Measurements from ENCODE around the gene SLC26A3. TPM values are rescaled to one million over a fixed set of nuclear protein-coding genes. Genes with fewer than 3 reads are reported as not detected.

The SLC26A3 gene
- total RNA-seq, 3 donors from 2014 or later, result 0.19 to 0.48 (median 0.37) TPM

DNA sequence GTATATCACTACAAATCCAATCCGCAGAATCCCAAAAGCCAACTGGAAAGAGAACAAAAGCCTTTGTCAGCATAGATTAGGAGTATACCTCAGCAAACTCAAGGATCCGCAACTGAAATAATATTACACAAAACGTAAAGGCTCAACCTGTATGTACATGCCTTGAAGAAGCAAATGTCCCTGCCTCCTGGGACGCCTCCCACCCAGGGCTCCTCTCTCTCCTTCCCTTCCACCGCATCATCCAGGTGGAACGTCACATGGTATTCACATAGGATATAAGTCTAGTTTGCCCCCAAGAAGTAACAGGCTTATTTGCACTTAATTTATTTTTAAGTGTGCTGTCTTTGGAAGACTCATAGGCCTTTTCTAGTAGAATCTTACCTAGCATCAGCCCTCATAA lies 13.4 kb downstream of the SLC26A3 start:
- Mint-ChIP-seq H3K9me3 (no peaks in the 10 kb centered on the region), H3K4me3 (no peak overlapping the region), H3K36me3 (ENCODE audit: insufficient read depth) (no peaks in the 10 kb centered on the region), H3K27me3 (ENCODE audit: low read depth) (peaks cover 2% of the 10 kb centered on the region), H3K4me1 (ENCODE audit: low read depth) (peaks cover 18% of the 10 kb centered on the region)
- no peak for DNase-seq
- no peak for ATAC-seq

DNA sequence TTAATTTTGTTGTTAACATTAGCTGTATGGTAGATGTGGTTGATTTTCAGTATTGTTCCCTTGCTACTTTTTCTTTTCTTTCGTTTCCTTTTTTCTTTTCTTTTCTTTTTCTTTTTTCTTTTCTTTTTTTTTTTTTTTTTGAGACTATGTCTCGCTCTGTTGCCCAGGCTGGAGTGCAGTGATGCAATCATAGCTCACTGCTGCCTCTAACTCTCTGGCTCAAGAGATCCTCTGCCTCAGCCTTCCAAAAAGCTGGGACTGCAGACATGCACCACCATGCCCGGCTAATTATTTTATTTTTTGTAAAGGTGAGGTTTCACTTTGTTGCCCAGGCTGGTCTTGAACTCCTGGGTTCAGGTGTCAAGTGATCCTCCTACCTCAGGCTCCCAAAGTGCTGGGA lies 14.4 kb downstream of the SLC26A3 start:
- no peak for ATAC-seq
- no peak for DNase-seq
- Mint-ChIP-seq H3K4me3 (no peak overlapping the region), H3K4me1 (ENCODE audit: low read depth) (peaks cover 19% of the 10 kb centered on the region), H3K36me3 (ENCODE audit: insufficient read depth) (no peaks in the 10 kb centered on the region), H3K9me3 (no peaks in the 10 kb centered on the region), H3K27me3 (ENCODE audit: low read depth) (peaks cover 2% of the 10 kb centered on the region)

- Mint-ChIP-seq H3K9me3 (no peaks in the 10 kb centered on the region), H3K4me3 (no peak overlapping the region), H3K4me1 (ENCODE audit: low read depth) (peaks cover 19% of the 10 kb centered on the region), H3K36me3 (ENCODE audit: insufficient read depth) (no peaks in the 10 kb centered on the region), H3K27me3 (ENCODE audit: low read depth) (peaks cover 2% of the 10 kb centered on the region)
- ATAC-seq, result no peak
- no peak for DNase-seq
These were observed 14.8 kb downstream of the SLC26A3 start for GRCh38 chr7:107788216-107788615.

DNA sequence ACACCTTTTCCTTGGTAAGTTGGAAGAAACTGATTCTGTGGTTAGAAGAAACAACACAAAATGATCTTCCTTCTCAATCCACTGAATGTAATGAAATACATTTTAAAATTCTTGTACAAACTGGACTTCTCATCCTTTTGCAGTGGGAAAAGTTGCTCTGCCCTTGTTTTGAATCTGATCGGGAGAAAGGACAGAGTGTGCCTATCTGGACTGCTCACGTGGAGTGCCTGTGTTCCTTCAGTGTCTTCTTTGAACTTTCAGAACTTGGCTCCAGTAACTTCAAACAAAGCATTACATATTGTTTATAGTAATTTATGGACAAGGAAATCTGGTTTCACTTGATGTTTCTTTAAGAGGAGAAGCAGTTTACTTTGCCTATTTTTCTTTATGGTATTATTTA lies 17.1 kb downstream of the SLC26A3 start:
- Mint-ChIP-seq H3K36me3 (ENCODE audit: insufficient read depth) (no peaks in the 10 kb centered on the region), H3K4me1 (ENCODE audit: low read depth) (peaks cover 19% of the 10 kb centered on the region), H3K9me3 (no peaks in the 10 kb centered on the region), H3K4me3 (no peak overlapping the region), H3K27me3 (ENCODE audit: low read depth) (peaks cover 2% of the 10 kb centered on the region)
- DNase-seq (no peak), ATAC-seq (no peak)

- ATAC-seq, result no peak
- H3K4me3 Mint-ChIP-seq, result no peak overlapping the region
- peaks cover 19% of the 10 kb centered on the region for H3K4me1 Mint-ChIP-seq (ENCODE audit: low read depth)
These were observed 17.9 kb downstream of the SLC26A3 start for GRCh38 chr7:107785170-107785569.

GRCh38 chr7:107783648-107784047 lies 19.4 kb downstream of the SLC26A3 start:
- Mint-ChIP-seq H3K36me3 (ENCODE audit: insufficient read depth) (no peaks in the 10 kb centered on the region), H3K9me3 (no peaks in the 10 kb centered on the region), H3K4me3 (no peak overlapping the region), H3K27me3 (ENCODE audit: low read depth) (no peaks in the 10 kb centered on the region), H3K4me1 (ENCODE audit: low read depth) (peaks cover 19% of the 10 kb centered on the region)
- ATAC-seq (no peak), DNase-seq (no peak)

More at GRCh38 chr7:107785170-107785569, 17.9 kb downstream of the SLC26A3 start:
- Mint-ChIP-seq H3K9me3 (no peaks in the 10 kb centered on the region), H3K27me3 (ENCODE audit: low read depth) (no peaks in the 10 kb centered on the region), H3K36me3 (ENCODE audit: insufficient read depth) (no peaks in the 10 kb centered on the region)
- no peak for DNase-seq

- Mint-ChIP-seq H3K9me3 (no peaks in the 10 kb centered on the region), H3K27me3 (ENCODE audit: low read depth) (no peaks in the 10 kb centered on the region), H3K4me1 (ENCODE audit: low read depth) (peaks cover 17% of the 10 kb centered on the region), H3K36me3 (ENCODE audit: insufficient read depth) (no peaks in the 10 kb centered on the region), H3K4me3 (no peak overlapping the region)
- ATAC-seq (no peak), DNase-seq (no peak)
These were observed 20.6 kb downstream of the SLC26A3 start for GRCh38 chr7:107782374-107782773.

DNA sequence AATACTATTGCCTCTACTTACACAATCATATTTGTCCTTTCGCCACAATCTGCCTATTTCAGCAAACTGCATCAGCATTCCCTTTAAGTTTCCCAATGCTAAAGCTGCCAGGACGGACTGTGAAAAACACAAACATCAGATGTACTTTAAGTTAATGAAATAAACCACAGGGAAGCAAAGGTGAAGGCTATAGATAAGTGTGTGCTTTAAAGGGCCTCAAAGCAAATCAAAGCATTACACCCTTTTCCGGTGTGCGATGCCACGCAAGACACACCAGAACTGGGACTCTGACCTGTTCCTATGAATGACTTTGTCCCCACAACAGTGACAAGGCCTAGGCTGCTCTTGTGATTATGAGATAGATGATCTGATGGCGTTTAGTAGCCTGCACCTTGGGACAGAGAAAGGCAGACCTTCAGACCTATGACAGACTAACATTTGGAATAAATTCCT lies 23.4 kb downstream of the SLC26A3 start:
- Mint-ChIP-seq H3K27me3 (ENCODE audit: low read depth) (no peaks in the 10 kb centered on the region), H3K36me3 (ENCODE audit: insufficient read depth) (no peaks in the 10 kb centered on the region), H3K9me3 (no peaks in the 10 kb centered on the region), H3K4me3 (no peak overlapping the region), H3K4me1 (ENCODE audit: low read depth) (peaks cover under 1% of the 10 kb centered on the region)
- no peak for ATAC-seq
- no peak for DNase-seq

DNA sequence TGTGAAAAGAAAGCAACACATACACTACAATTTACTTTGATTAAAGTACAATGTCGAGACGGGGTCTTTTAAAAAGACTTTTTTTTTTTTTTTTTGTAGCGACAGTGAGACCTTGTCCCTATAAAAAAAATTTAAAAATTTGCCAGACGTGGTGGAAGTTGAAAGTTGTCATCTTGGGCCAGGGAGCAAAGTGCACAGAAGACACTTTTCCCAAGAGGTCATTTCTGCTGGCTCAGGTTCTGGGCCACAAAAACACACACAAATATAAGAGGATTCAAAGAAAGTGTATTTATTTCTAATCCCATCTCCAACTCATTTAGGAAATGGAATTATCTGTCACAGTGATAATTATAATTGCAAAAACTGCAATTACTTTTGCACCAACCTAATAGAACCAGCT lies 24.7 kb downstream of the SLC26A3 start:
- Mint-ChIP-seq H3K36me3 (ENCODE audit: insufficient read depth) (no peaks in the 10 kb centered on the region), H3K9me3 (no peaks in the 10 kb centered on the region), H3K4me1 (ENCODE audit: low read depth) (no peaks in the 10 kb centered on the region), H3K4me3 (no peak overlapping the region), H3K27me3 (ENCODE audit: low read depth) (no peaks in the 10 kb centered on the region)
- ATAC-seq (no peak), DNase-seq (no peak)

DNA sequence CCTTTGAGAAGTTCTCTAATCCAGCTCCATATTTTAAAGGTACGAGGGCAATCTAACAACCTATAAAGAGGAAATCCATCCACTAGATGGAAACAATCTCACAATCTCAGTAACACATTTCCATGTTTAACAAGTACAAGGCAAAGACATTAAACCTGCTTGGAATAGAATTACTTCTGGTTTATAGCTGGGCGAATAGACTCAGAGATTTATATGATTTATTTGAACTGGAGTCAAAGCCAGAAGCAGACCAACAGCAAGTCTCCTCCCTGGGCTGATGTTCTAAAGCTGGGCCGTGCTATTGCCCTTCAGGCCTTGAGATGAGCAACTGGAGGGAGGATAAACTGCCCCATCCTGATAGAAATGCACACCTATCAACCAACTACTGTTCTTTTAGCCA lies 25.3 kb downstream of the SLC26A3 start:
- Mint-ChIP-seq H3K4me3 (no peak overlapping the region), H3K9me3 (no peaks in the 10 kb centered on the region), H3K36me3 (ENCODE audit: insufficient read depth) (no peaks in the 10 kb centered on the region), H3K4me1 (ENCODE audit: low read depth) (no peaks in the 10 kb centered on the region), H3K27me3 (ENCODE audit: low read depth) (no peaks in the 10 kb centered on the region)
- no peak for DNase-seq
- ATAC-seq, result no peak

GRCh38 chr7:107773027-107773426 lies 30.0 kb downstream of the SLC26A3 start:
- H3K36me3 Mint-ChIP-seq (ENCODE audit: insufficient read depth), result no peaks in the 10 kb centered on the region
- H3K27me3 Mint-ChIP-seq (ENCODE audit: low read depth), result no peaks in the 10 kb centered on the region
- H3K4me3 Mint-ChIP-seq, result no peak overlapping the region
- no peak for DNase-seq
- H3K4me1 Mint-ChIP-seq (ENCODE audit: low read depth), result peaks cover 7% of the 10 kb centered on the region
- ATAC-seq, result no peak
- no peaks in the 10 kb centered on the region for H3K9me3 Mint-ChIP-seq

- no peaks in the 10 kb centered on the region for H3K9me3 Mint-ChIP-seq
- H3K4me3 Mint-ChIP-seq, result no peak overlapping the region
- H3K4me1 Mint-ChIP-seq (ENCODE audit: low read depth), result peaks cover 21% of the 10 kb centered on the region
- H3K36me3 Mint-ChIP-seq (ENCODE audit: insufficient read depth), result no peaks in the 10 kb centered on the region
- no peaks in the 10 kb centered on the region for H3K27me3 Mint-ChIP-seq (ENCODE audit: low read depth)
- no peak for DNase-seq
- peak; percentile 41 to 43 for ATAC-seq
These were observed 34.8 kb downstream of the SLC26A3 start for GRCh38 chr7:107768263-107768662.

DNA sequence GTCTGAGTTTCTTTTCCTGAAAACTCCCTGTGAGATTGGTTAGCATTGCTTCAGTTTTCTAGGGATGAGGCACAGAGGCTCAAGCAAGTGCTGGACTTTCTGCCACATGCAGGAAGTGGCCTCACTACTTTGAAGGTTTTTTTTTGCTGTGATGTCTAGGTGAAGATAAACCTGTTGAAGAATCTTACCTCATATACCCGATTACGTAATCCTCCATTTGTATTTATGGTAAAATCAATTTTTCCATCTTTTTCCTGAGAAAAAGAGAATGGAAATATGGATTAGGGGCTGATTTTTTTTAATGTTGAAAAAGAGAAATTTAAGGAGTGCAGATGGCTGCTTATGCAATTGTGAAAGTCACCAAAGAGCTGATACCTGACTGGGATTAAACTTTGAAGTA lies 35.6 kb downstream of the SLC26A3 start:
- Mint-ChIP-seq H3K9me3 (no peaks in the 10 kb centered on the region), H3K36me3 (ENCODE audit: insufficient read depth) (no peaks in the 10 kb centered on the region), H3K4me1 (ENCODE audit: low read depth) (peaks cover 21% of the 10 kb centered on the region), H3K4me3 (no peak overlapping the region), H3K27me3 (ENCODE audit: low read depth) (no peaks in the 10 kb centered on the region)
- no peak for DNase-seq
- ATAC-seq, result no peak

- DNase-seq (no peak), ATAC-seq (peak in 1 of 2 donors; percentile 34)
- Mint-ChIP-seq H3K27me3 (ENCODE audit: low read depth) (no peaks in the 10 kb centered on the region), H3K4me1 (ENCODE audit: low read depth) (no peaks in the 10 kb centered on the region), H3K4me3 (no peak overlapping the region), H3K36me3 (ENCODE audit: insufficient read depth) (peaks cover 33% of the 10 kb centered on the region), H3K9me3 (no peaks in the 10 kb centered on the region)
These were observed 44.4 kb downstream of the SLC26A3 start for GRCh38 chr7:107758667-107759066.

DNA sequence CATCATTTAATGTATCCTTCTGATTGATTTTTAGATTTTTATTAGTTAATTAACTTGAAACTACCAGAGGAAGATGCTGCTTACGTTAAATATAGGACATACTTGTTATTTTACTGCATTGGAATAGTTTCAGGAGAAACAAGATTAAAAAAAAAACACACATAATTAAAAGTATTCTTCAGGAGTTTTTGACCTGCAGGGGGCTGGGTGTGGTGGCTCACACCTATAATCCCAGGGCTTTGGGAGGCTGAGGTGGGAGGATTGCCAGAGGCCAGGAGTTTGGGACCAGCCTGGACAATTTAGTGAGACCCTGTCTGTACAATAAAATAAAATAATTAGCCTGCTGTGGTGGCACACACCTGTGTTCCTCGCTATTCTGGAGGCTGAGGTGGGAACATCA lies 48.4 kb downstream of the SLC26A3 start:
- Mint-ChIP-seq H3K9me3 (no peaks in the 10 kb centered on the region), H3K36me3 (ENCODE audit: insufficient read depth) (peaks cover 51% of the 10 kb centered on the region), H3K27me3 (ENCODE audit: low read depth) (no peaks in the 10 kb centered on the region), H3K4me1 (ENCODE audit: low read depth) (peaks cover 16% of the 10 kb centered on the region), H3K4me3 (no peak overlapping the region)
- ATAC-seq (no peak), DNase-seq (no peak)

- ATAC-seq (no peak), DNase-seq (no peak)
- no peak overlapping the region for H3K4me3 Mint-ChIP-seq
- H3K4me1 Mint-ChIP-seq (ENCODE audit: low read depth), result peaks cover 39% of the 10 kb centered on the region
- peaks cover 35% of the 10 kb centered on the region for H3K36me3 Mint-ChIP-seq (ENCODE audit: insufficient read depth)
- H3K27me3 Mint-ChIP-seq (ENCODE audit: low read depth), result no peaks in the 10 kb centered on the region
- no peaks in the 10 kb centered on the region for H3K9me3 Mint-ChIP-seq
These were observed 51.9 kb downstream of the SLC26A3 start for GRCh38 chr7:107751113-107751512.

Measured in activated T-cell treated with anti-CD3 and anti-CD28 coated beads, Interleukin-2, amount 50 U/mL, for 4 hours (primary cell).